ENCODE data around the gene APOC4. TPM values are rescaled to one million over a fixed set of nuclear protein-coding genes. Genes with fewer than 3 reads are reported as not detected.

APOC4 gene
- not detected in 2 replicates for total RNA-seq

GRCh38 chr19:44942067-44942571 lies at the start of gene APOC4:
APOC4 (plus strand) TSS chr19:44942237; CDS start chr19:44942278, 41 bp downstream.

GRCh38 chr19:44905437-44906160 lies 36.4 kb upstream of the APOC4 start, which contains the start of gene APOE:
APOE (plus strand) TSS chr19:44905796; CDS start chr19:44906625, 829 bp downstream.

GRCh38 chr19:44914433-44915206 lies 27.4 kb upstream of the APOC4 start, which contains the start of gene APOC1:
APOC1 (plus strand) TSS chr19:44914608; CDS start chr19:44914892, 284 bp downstream.

GRCh38 chr19:44954649-44955504 lies 12.8 kb downstream of the APOC4 start, which contains the start of gene CLPTM1:
CLPTM1 (plus strand) TSS chr19:44955380; CDS start chr19:44955396, 16 bp downstream.

Other genes with a start within 250 kb of the APOC4 start
- not detected in 2 replicates for gene CEACAM16, start 243.1 kb upstream of the APOC4 start, total RNA-seq
- 1.9 and 2.1 TPM in 2 replicates for gene BCL3, start 193.5 kb upstream of the APOC4 start, total RNA-seq
- 0.30 TPM in 1 of 2 replicates, not detected in the other for gene CBLC, start 164.3 kb upstream of the APOC4 start, total RNA-seq
- gene BCAM, start 133.1 kb upstream of the APOC4 start, total RNA-seq: 10.0 and 19.8 TPM in 2 replicates
- gene NECTIN2, start 95.9 kb upstream of the APOC4 start, total RNA-seq: 109 and 121 TPM in 2 replicates
- gene TOMM40, start 51.0 kb upstream of the APOC4 start, total RNA-seq: 66.6 and 69.3 TPM in 2 replicates
- 0.97 and 3.3 TPM in 2 replicates for gene APOE, start 36.4 kb upstream of the APOC4 start, total RNA-seq
- gene APOC1, start 27.6 kb upstream of the APOC4 start, total RNA-seq: 0.91 and 4.5 TPM in 2 replicates
- gene APOC2, start 3.8 kb downstream of the APOC4 start, total RNA-seq: not detected in 2 replicates
- gene CLPTM1, start 13.1 kb downstream of the APOC4 start, total RNA-seq: 20.4 and 33.8 TPM in 2 replicates
- gene RELB, start 59.2 kb downstream of the APOC4 start, total RNA-seq: 8.4 and 8.8 TPM in 2 replicates
- gene CLASRP, start 96.8 kb downstream of the APOC4 start, total RNA-seq: 9.1 and 14.6 TPM in 2 replicates
- under 0.01 TPM in 1 of 2 replicates, not detected in the other for gene ZNF296, start 134.2 kb downstream of the APOC4 start, total RNA-seq
- gene GEMIN7, start 137.0 kb downstream of the APOC4 start, total RNA-seq: 30.5 and 33.5 TPM in 2 replicates
- 23.1 and 26.6 TPM in 2 replicates for gene PPP1R37, start 150.9 kb downstream of the APOC4 start, total RNA-seq
- 0.30 and 0.32 TPM in 2 replicates for gene NKPD1, start 218.7 kb downstream of the APOC4 start, total RNA-seq
- gene TRAPPC6A, start 236.0 kb downstream of the APOC4 start, total RNA-seq: 9.6 and 15.9 TPM in 2 replicates
- 3.6 and 7.8 TPM in 2 replicates for gene BLOC1S3, start 236.5 kb downstream of the APOC4 start, total RNA-seq

Measured in epithelial cell of umbilical artery (primary cell).